Measurements from ENCODE around the gene GPC2.

DNA sequence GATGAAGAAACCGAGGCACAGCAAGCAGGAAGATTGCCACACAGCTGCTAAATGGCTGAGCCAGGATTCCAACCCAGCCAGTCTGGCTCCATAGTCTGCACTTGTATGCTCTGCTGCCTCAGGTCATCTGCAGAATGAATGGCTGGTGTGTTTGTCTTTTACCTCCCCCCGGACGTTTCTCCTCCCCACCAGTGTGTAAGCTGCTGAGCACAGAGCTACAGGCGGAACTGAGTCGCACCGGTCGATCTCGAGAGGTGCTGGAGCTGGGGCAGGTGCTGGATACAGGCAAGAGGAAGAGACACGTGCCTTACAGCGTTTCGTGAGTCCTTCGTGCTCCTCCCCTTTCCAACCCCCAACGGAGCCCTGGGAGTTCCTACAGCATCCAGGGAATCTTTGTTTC, 55.1 kb downstream of the GPC2 start:
- TF ChIP-seq, protein P1, sequence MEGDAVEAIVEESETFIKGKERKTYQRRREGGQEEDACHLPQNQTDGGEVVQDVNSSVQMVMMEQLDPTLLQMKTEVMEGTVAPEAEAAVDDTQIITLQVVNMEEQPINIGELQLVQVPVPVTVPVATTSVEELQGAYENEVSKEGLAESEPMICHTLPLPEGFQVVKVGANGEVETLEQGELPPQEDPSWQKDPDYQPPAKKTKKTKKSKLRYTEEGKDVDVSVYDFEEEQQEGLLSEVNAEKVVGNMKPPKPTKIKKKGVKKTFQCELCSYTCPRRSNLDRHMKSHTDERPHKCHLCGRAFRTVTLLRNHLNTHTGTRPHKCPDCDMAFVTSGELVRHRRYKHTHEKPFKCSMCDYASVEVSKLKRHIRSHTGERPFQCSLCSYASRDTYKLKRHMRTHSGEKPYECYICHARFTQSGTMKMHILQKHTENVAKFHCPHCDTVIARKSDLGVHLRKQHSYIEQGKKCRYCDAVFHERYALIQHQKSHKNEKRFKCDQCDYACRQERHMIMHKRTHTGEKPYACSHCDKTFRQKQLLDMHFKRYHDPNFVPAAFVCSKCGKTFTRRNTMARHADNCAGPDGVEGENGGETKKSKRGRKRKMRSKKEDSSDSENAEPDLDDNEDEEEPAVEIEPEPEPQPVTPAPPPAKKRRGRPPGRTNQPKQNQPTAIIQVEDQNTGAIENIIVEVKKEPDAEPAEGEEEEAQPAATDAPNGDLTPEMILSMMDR (IDR thresholded peaks at IDR 0.05): no peak
- no peak for TF ChIP-seq POLR2A (IDR thresholded peaks at IDR 0.05)

All from lower leg skin (tissue), 3 donors.